ENCODE data around the gene PLEKHN1. TPM values are rescaled to one million over a fixed set of nuclear protein-coding genes. Genes with fewer than 3 reads are reported as not detected.

The PLEKHN1 gene
- total and polyA plus RNA-seq, 3 experiments from 2014 or later, result 0.49 to 3.5 (median 2.7) TPM

DNA sequence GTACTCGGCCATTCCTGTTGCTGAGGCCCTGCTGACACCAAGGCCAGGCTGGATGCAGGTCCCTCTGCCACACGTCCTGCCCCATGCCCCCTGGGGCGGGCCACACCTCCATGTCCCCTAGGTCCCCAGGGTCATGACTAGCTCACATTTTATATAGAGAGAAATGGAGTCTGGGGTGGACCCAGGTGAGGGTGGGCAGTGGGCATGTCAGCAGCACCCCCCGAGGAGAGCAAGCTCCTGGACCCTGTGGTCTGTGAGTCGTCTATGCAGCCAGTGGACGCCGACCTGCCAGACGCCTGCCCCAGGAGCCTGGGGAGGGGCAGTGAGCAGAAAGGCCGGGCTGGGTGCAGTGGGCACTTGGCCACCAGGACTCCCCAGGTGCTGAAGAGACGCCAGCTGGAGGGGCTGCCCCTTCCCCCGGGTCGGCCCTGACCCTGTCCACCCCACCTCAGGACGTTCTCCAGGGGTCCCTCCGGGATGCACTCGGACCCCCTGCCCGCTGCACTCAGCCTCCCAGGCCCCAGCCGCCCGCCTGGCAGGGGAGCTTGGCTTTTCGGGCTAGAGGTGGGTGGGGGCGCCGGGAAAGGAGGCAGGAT, 26.7 kb upstream of the PLEKHN1 start:
- H3K27me3 ChIP-seq (ENCODE audit: insufficient read depth, low read length, poor library complexity, severe bottlenecking), result peaks cover 26% of the 10 kb centered on the region
- H3K27ac ChIP-seq (ENCODE audit: low read depth, low read length), result no peak overlapping the region
- Mint-ChIP-seq H3K36me3 (peaks cover 0 to 3% (median 0%) of the 10 kb centered on the region in 3 donors), H3K9me3 (no peaks in the 10 kb centered on the region), H3K27me3 (peaks cover 24 to 52% of the 10 kb centered on the region in 2 donors), H3K4me3 (peak overlapping the region in 2 of 7 donors; percentile 32 to 41), H3K4me1 (peaks cover 0 to 27% (median 4%) of the 10 kb centered on the region in 3 donors), H3K27ac (no peak overlapping the region)
- no peak for DNase-seq
- CTCF ChIA-PET, result interaction anchor here (0.6 to 2.2 kb wide), 3 partner anchors 10 to 45 kb away, joined by 3 to 6 read pairs (median 3); no protein-coding TSS in a partner anchor
- no peaks in the 10 kb centered on the region for H3K9me3 ChIP-seq (ENCODE audit: low read length)
- H3K4me1 ChIP-seq (ENCODE audit: insufficient read depth, low read length), result peaks cover 13% of the 10 kb centered on the region
- POLR2A ChIA-PET, result no interaction called here
- H3K36me3 ChIP-seq (ENCODE audit: insufficient read depth, low read length), result no peaks in the 10 kb centered on the region
- no peak overlapping the region for H3K4me3 ChIP-seq (ENCODE audit: low read length)

GRCh38 chr1:940107-941014, 25.9 kb upstream of the PLEKHN1 start:
- Histone ChIP-seq H3K36me3 (ENCODE audit: insufficient read depth, low read length) (no peaks in the 10 kb centered on the region), H3K4me1 (ENCODE audit: insufficient read depth, low read length) (peaks cover 13% of the 10 kb centered on the region), H3K4me3 (ENCODE audit: low read length) (peak overlapping the region; percentile 32), H3K9me3 (ENCODE audit: low read length) (no peaks in the 10 kb centered on the region), H3K27me3 (ENCODE audit: insufficient read depth, low read length, poor library complexity, severe bottlenecking) (peaks cover 26% of the 10 kb centered on the region), H3K27ac (ENCODE audit: low read depth, low read length) (no peak overlapping the region)
- POLR2A ChIA-PET, result interaction anchor here (0.8 kb wide), 1 partner anchor 14 kb away, joined by 3 read pairs; no protein-coding TSS in a partner anchor
- H3K4me3 Mint-ChIP-seq, result peak overlapping the region; percentile 27 to 84 (median 50)
- no peaks in the 10 kb centered on the region for H3K9me3 Mint-ChIP-seq
- peaks cover 19 to 48% of the 10 kb centered on the region in 2 donors for H3K27me3 Mint-ChIP-seq
- peaks cover 0 to 9% (median 0%) of the 10 kb centered on the region in 3 donors for H3K36me3 Mint-ChIP-seq
- no peak overlapping the region for H3K27ac Mint-ChIP-seq
- CTCF ChIA-PET, result interaction anchor here (1.0 to 2.1 kb wide), 4 partner anchors 12 to 71 kb away, joined by 3 to 7 read pairs (median 4); no protein-coding TSS in a partner anchor
- peak in 2 of 5 donors; percentile 18 to 55 for DNase-seq
- H3K4me1 Mint-ChIP-seq, result peaks cover 0 to 27% (median 7%) of the 10 kb centered on the region in 3 donors

- H3K4me3 ChIP-seq (ENCODE audit: low read length), result peak overlapping the region; percentile 32
- H3K27ac Mint-ChIP-seq, result peak overlapping the region in 3 of 8 donors; percentile 36 to 84 (median 77)
- H3K9me3 ChIP-seq (ENCODE audit: low read length), result no peaks in the 10 kb centered on the region
- H3K27ac ChIP-seq (ENCODE audit: low read depth, low read length), result no peak overlapping the region
- CTCF ChIA-PET, result interaction anchor here (1.0 to 2.1 kb wide), 3 partner anchors 11 to 72 kb away, joined by 4 to 7 read pairs (median 4); no protein-coding TSS in a partner anchor
- peaks cover 0 to 17% (median 0%) of the 10 kb centered on the region in 3 donors for H3K36me3 Mint-ChIP-seq
- H3K27me3 ChIP-seq (ENCODE audit: insufficient read depth, low read length, poor library complexity, severe bottlenecking), result peaks cover 22% of the 10 kb centered on the region
- no peaks in the 10 kb centered on the region for H3K36me3 ChIP-seq (ENCODE audit: insufficient read depth, low read length)
- peak overlapping the region; percentile 27 to 84 (median 73) for H3K4me3 Mint-ChIP-seq
- POLR2A ChIA-PET, result interaction anchor here (0.8 to 1.2 kb wide), 2 partner anchors 14 to 15 kb away, joined by 3 to 8 read pairs; no protein-coding TSS in a partner anchor
- no peaks in the 10 kb centered on the region for H3K9me3 Mint-ChIP-seq
- H3K4me1 Mint-ChIP-seq, result peaks cover 0 to 27% (median 7%) of the 10 kb centered on the region in 3 donors
- DNase-seq, result peak in 1 of 5 donors; percentile 55
- peaks cover 19 to 45% of the 10 kb centered on the region in 2 donors for H3K27me3 Mint-ChIP-seq
- H3K4me1 ChIP-seq (ENCODE audit: insufficient read depth, low read length), result peaks cover 13% of the 10 kb centered on the region
Observed at GRCh38 chr1:941015-941587, 25.2 kb upstream of the PLEKHN1 start.

- H3K27me3 ChIP-seq (ENCODE audit: insufficient read depth, low read length, poor library complexity, severe bottlenecking), result peaks cover 22% of the 10 kb centered on the region
- no peak overlapping the region for H3K4me3 ChIP-seq (ENCODE audit: low read length)
- H3K36me3 Mint-ChIP-seq, result peaks cover 0 to 20% (median 0%) of the 10 kb centered on the region in 3 donors
- peaks cover 13% of the 10 kb centered on the region for H3K4me1 ChIP-seq (ENCODE audit: insufficient read depth, low read length)
- no peaks in the 10 kb centered on the region for H3K9me3 Mint-ChIP-seq
- H3K27ac ChIP-seq (ENCODE audit: low read depth, low read length), result no peak overlapping the region
- peaks cover 0 to 27% (median 7%) of the 10 kb centered on the region in 3 donors for H3K4me1 Mint-ChIP-seq
- POLR2A ChIA-PET, result interaction anchor here (1.2 to 1.4 kb wide), 2 partner anchors 13 to 17 kb away, joined by 3 to 8 read pairs; partner anchors contain the start of gene NOC2L
- CTCF ChIA-PET, result interaction anchor here (1.0 to 2.1 kb wide), 4 partner anchors 11 to 72 kb away, joined by 3 to 7 read pairs (median 4); no protein-coding TSS in a partner anchor
- peak overlapping the region in 6 of 7 donors; percentile 70 to 84 (median 74) for H3K4me3 Mint-ChIP-seq
- peaks cover 19 to 43% of the 10 kb centered on the region in 2 donors for H3K27me3 Mint-ChIP-seq
- no peaks in the 10 kb centered on the region for H3K9me3 ChIP-seq (ENCODE audit: low read length)
- DNase-seq, result peak in 1 of 5 donors; percentile 62
- no peaks in the 10 kb centered on the region for H3K36me3 ChIP-seq (ENCODE audit: insufficient read depth, low read length)
- no peak overlapping the region for H3K27ac Mint-ChIP-seq
Observed at GRCh38 chr1:941588-942383, 24.5 kb upstream of the PLEKHN1 start.

DNA sequence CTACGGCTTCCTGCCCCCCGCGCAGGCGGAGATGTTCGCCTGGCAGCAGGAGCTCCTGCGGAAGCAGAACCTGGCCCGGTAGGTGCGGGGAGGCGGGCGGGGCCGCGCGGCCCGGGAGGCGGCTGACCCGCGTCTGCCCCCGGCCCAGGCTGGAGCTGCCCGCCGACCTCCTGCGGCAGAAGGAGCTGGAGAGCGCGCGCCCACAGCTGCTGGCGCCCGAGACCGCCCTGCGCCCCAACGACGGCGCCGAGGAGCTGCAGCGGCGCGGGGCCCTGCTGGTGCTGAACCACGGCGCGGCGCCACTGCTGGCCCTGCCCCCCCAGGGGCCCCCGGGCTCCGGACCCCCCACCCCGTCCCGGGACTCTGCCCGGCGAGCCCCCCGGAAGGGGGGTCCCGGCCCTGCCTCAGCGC, 23.9 kb upstream of the PLEKHN1 start:
- H3K36me3 Mint-ChIP-seq, result peaks cover 0 to 26% (median 4%) of the 10 kb centered on the region in 3 donors
- no peak overlapping the region for H3K4me3 Mint-ChIP-seq
- no peaks in the 10 kb centered on the region for H3K36me3 ChIP-seq (ENCODE audit: insufficient read depth, low read length)
- CTCF ChIA-PET, result interaction anchor here (1.3 to 2.1 kb wide), 3 partner anchors 16 to 76 kb away, joined by 3 to 7 read pairs (median 4); no protein-coding TSS in a partner anchor
- no peaks in the 10 kb centered on the region for H3K9me3 ChIP-seq (ENCODE audit: low read length)
- no peak for DNase-seq
- H3K27ac Mint-ChIP-seq, result no peak overlapping the region
- no peaks in the 10 kb centered on the region for H3K9me3 Mint-ChIP-seq
- H3K4me1 Mint-ChIP-seq, result peaks cover 0 to 27% (median 7%) of the 10 kb centered on the region in 3 donors
- POLR2A ChIA-PET, result interaction anchor here (1.2 to 1.4 kb wide), 2 partner anchors 12 to 17 kb away, joined by 3 to 8 read pairs; partner anchors contain the start of gene NOC2L
- H3K27ac ChIP-seq (ENCODE audit: low read depth, low read length), result no peak overlapping the region
- peaks cover 13% of the 10 kb centered on the region for H3K4me1 ChIP-seq (ENCODE audit: insufficient read depth, low read length)
- peaks cover 19 to 40% of the 10 kb centered on the region in 2 donors for H3K27me3 Mint-ChIP-seq
- peaks cover 22% of the 10 kb centered on the region for H3K27me3 ChIP-seq (ENCODE audit: insufficient read depth, low read length, poor library complexity, severe bottlenecking)
- H3K4me3 ChIP-seq (ENCODE audit: low read length), result no peak overlapping the region

DNA sequence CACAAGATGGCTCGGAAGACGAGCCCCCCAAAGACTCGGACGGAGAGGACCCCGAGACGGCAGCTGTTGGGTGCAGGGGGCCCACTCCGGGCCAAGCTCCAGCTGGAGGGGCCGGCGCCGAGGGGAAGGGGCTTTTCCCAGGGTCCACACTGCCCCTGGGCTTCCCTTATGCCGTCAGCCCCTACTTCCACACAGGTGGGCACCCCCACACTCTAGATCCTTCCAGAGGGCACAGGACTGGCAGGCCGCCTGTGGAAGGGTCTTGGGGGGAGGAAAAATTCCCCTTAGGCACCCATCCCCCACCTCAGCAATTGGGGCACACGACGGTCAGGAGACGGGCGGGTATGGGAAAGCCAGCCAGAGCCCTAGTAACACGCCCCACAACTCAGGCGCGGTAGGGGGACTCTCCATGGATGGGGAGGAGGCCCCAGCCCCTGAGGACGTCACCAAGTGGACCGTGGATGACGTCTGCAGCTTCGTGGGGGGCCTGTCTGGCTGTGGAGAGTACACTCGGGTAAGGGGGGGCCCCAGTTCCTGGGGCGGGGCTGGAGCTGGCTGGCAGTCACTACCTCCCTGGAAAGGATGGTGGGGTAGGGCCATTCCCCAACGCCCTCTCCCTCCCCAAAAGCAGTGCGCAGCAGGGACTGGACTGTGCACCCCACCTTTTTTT, 23.3 kb upstream of the PLEKHN1 start:
- H3K4me1 ChIP-seq (ENCODE audit: insufficient read depth, low read length), result peaks cover 13% of the 10 kb centered on the region
- no peaks in the 10 kb centered on the region for H3K9me3 ChIP-seq (ENCODE audit: low read length)
- H3K4me1 Mint-ChIP-seq, result peaks cover 0 to 27% (median 7%) of the 10 kb centered on the region in 3 donors
- H3K36me3 ChIP-seq (ENCODE audit: insufficient read depth, low read length), result no peaks in the 10 kb centered on the region
- H3K27ac ChIP-seq (ENCODE audit: low read depth, low read length), result no peak overlapping the region
- H3K27ac Mint-ChIP-seq, result no peak overlapping the region
- no peaks in the 10 kb centered on the region for H3K9me3 Mint-ChIP-seq
- H3K27me3 Mint-ChIP-seq, result peaks cover 19 to 36% of the 10 kb centered on the region in 2 donors
- ChIA-PET POLR2A (interaction anchor here (0.6 to 1.4 kb wide), 3 partner anchors 16 to 337 kb away, joined by 3 to 7 read pairs (median 5); partner anchors contain the start of genes NOC2L and SCNN1D), CTCF (interaction anchor here (0.6 to 2.1 kb wide), 4 partner anchors 17 to 76 kb away, joined by 3 to 7 read pairs (median 4); no protein-coding TSS in a partner anchor)
- peaks cover 0 to 30% (median 4%) of the 10 kb centered on the region in 3 donors for H3K36me3 Mint-ChIP-seq
- no peak overlapping the region for H3K4me3 ChIP-seq (ENCODE audit: low read length)
- peaks cover 22% of the 10 kb centered on the region for H3K27me3 ChIP-seq (ENCODE audit: insufficient read depth, low read length, poor library complexity, severe bottlenecking)
- DNase-seq, result no peak
- H3K4me3 Mint-ChIP-seq, result peak overlapping the region in 2 of 7 donors; percentile 37 to 65

Data from CD8-positive, alpha-beta memory T cell (primary cell).